ENCODE results near the gene ZMYND11. TPM values are rescaled to one million over a fixed set of nuclear protein-coding genes. Genes with fewer than 3 reads are reported as not detected.

The ZMYND11 gene
- total and polyA plus RNA-seq, 9 of the 15 experiments (the other 6 are each of a cell fraction or from before 2014, with no cell fraction given), result 2.7 to 13.8 (median 8.8) TPM

DNA sequence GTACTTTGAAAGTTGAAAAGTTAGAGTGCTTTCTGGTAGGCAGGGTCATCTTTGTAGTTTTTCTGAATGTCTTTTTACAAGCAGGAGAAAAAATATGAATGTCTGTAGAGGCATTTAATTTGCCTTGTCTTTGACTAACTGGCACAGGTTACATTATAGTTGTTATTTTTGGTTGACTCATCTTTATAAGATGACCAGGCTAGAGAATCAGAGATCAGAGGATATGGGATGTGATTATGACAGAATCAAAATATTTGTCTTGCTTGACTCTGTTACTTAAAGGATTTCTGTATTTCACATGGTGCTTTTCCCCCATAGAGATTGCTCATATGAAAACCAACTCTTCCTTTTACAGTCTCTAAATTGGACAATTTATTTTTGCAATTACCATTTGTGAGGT, 2.4 kb downstream of the ZMYND11 start:
- no peak for DNase-seq (ENCODE audit: extremely low read depth in 1 of 4, low spot score in 3 of 4)
- no peak for TF ChIP-seq PPARD (CRISPR knock-in tag; IDR thresholded peaks at IDR 0.05)
- TF ChIP-seq SLC30A9 (CRISPR knock-in tag; IDR thresholded peaks at IDR 0.05), result no peak
- TF ChIP-seq, protein P1, sequence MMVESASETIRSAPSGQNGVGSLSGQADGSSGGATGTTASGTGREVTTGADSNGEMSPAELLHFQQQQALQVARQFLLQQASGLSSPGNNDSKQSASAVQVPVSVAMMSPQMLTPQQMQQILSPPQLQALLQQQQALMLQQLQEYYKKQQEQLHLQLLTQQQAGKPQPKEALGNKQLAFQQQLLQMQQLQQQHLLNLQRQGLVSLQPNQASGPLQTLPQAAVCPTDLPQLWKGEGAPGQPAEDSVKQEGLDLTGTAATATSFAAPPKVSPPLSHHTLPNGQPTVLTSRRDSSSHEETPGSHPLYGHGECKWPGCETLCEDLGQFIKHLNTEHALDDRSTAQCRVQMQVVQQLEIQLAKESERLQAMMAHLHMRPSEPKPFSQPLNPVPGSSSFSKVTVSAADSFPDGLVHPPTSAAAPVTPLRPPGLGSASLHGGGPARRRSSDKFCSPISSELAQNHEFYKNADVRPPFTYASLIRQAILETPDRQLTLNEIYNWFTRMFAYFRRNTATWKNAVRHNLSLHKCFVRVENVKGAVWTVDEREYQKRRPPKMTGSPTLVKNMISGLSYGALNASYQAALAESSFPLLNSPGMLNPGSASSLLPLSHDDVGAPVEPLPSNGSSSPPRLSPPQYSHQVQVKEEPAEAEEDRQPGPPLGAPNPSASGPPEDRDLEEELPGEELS (CRISPR knock-in tag; IDR thresholded peaks at IDR 0.05; ENCODE audit: borderline replicate concordance), result no peak
- no peak for TF ChIP-seq ZNF124 (CRISPR knock-in tag; IDR thresholded peaks at IDR 0.05)
- Histone ChIP-seq H2AFZ (ENCODE audit: low read depth, low read length) (no peak overlapping the region), H3K36me3 (ENCODE audit: control insufficient read depth, insufficient read depth, low read length) (no peaks in the 10 kb centered on the region), H3K9me1 (ENCODE audit: control insufficient read depth, insufficient read depth, low read length) (no peaks in the 10 kb centered on the region), H3K27me3 (ENCODE audit: control insufficient read depth in 2 of 2, insufficient read depth in 2 of 2, low read length in 2 of 2) (peaks cover 7 to 13% of the 10 kb centered on the region in 2 experiments), H3K4me3 (no peak overlapping the region), H3K4me2 (ENCODE audit: insufficient read depth, low read length) (no peak overlapping the region), H3K4me1 (replicated peaks in 1 of 2; ENCODE audit: control insufficient read depth in 2 of 2, insufficient read depth in 2 of 2, low read length in 2 of 2) (peaks cover 6 to 18% of the 10 kb centered on the region in 2 experiments; a peak in 4 of 5 replicates), H3K9me3 (replicated peaks; ENCODE audit: control insufficient read depth, insufficient read depth, low read depth, low read length) (no peaks in the 10 kb centered on the region), H3K79me2 (ENCODE audit: control insufficient read depth, insufficient read depth, low read length) (peaks cover 45% of the 10 kb centered on the region), H4K20me1 (replicated peaks; ENCODE audit: control insufficient read depth, insufficient read depth, low read length) (peaks cover 9% of the 10 kb centered on the region), H3K27ac (ENCODE audit: extremely low read depth, low read depth, low read length) (no peak overlapping the region), H3K9ac (ENCODE audit: insufficient read depth in 1 of 2, low read depth in 2 of 2, low read length in 2 of 2) (no peak overlapping the region)
- POLR2A ChIA-PET, result no interaction called here
- CTCF ChIA-PET (ENCODE audit: low intra/inter-chr PET ratio), result interaction anchor here (0.6 kb wide), 1 partner anchor 12 kb away, joined by 3 read pairs; no protein-coding TSS in a partner anchor
- intact Hi-C loops (cut with micrococcal nuclease) (no loop called here), in situ Hi-C loops (cut with MboI) (no loop called here)
- TSS peak; percentile 31 for BruUV-seq (replicated peaks)
- ATAC-seq, result no peak
- no peak for FAIRE-seq

All from K562 (cell line).